Ascending aorta (tissue), 2 donors: ENCODE data around the gene PIGB. TPM values are rescaled to one million over a fixed set of nuclear protein-coding genes. Genes with fewer than 3 reads are reported as not detected.

Experiments used
- DNase-seq, 2 donors: peaks; one replicate each; pipeline ENCODE4 v3.0.0-alpha.2; 2019; ENCODE audit warnings: low spot score in 2 of 2
- H3K27ac ChIP-seq, 2 donors: fragments of 200-600 bp; sonication (generic); one replicate each; pipeline ENCODE4 v1.5.1; 2016 to 2017; ENCODE audit warnings: mild to moderate bottlenecking in 1 of 2
- H3K27me3 ChIP-seq: fragments of 200-600 bp; sonication (generic); one replicate; pipeline ENCODE4 v1.5.1; 2017
- H3K36me3 ChIP-seq, 2 donors: fragments of 200-600 bp; sonication (generic); one replicate each; pipeline ENCODE4 v1.5.1; 2016
- H3K4me1 ChIP-seq, 2 donors: fragments of 200-600 bp; sonication (generic); one replicate each; pipeline ENCODE4 v1.5.1; 2016 to 2017; ENCODE audit warnings: mild to moderate bottlenecking in 1 of 2
- H3K4me3 ChIP-seq, 2 donors: fragments of 200-600 bp; sonication (generic); one replicate each; pipeline ENCODE4 v1.5.1; 2016 to 2017; ENCODE audit warnings: mild to moderate bottlenecking in 1 of 2
- H3K9me3 ChIP-seq, 2 donors: fragments of 200-600 bp; sonication (generic); one replicate each; pipeline ENCODE4 v1.5.1; 2016
- intact Hi-C: fragments of 100-400 bp; cut with DNase I; formaldehyde crosslinking; loops from one replicate; pipeline ENCODE4 v1.15.1; 2023
- total RNA-seq: library from RNA; depleted of rRNA; stranded (reverse); fragments of >200 nt; gene quantifications from one replicate; pipeline ENCODE4 v1.1.0, GENCODE V29; 2016
- TF ChIP-seq, protein P1 (sequence below), 3 experiments: fragments of 200-600 bp in 2 of 3; fragments of 450-650 bp in 1 of 3; sonication (generic) in 2 of 3; IDR thresholded peaks; one replicate each; pipeline ENCODE4 v1.5.1; 2016 to 2019; ENCODE audit warnings: antibody characterized with exemption in 3 of 3, mild to moderate bottlenecking in 1 of 3, moderate library complexity in 1 of 3

Gene PIGB
- total RNA-seq, 1 donor from 2014 or later: 50.3 TPM

DNA sequence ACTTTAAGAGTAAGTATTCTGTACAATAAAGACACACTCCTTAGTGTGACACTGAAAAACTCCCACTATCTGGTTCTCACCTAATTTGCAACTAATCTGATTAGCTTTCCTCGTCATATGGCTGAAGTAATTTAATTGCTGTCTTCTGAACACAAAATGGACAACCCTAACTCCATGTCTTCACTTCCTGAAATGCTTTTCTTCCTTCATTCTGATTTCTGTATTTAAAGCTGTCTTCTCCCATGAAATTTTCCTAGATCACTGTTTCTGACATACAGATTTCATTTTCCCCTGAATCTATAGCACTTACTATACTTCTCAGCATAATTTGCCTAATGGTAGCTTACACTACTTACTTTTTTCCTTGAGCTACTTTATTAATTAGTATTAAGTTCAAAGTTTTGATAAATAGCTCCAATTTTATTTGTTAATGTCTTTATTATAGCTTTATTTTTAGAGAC is 82.8 kb downstream of the PIGB start:
- no peak for DNase-seq
- H3K36me3 ChIP-seq: peaks cover 2 to 5% of the 10 kb centered on the region in 2 donors
- H3K27me3 ChIP-seq: no peaks in the 10 kb centered on the region
- TF ChIP-seq, protein P1, sequence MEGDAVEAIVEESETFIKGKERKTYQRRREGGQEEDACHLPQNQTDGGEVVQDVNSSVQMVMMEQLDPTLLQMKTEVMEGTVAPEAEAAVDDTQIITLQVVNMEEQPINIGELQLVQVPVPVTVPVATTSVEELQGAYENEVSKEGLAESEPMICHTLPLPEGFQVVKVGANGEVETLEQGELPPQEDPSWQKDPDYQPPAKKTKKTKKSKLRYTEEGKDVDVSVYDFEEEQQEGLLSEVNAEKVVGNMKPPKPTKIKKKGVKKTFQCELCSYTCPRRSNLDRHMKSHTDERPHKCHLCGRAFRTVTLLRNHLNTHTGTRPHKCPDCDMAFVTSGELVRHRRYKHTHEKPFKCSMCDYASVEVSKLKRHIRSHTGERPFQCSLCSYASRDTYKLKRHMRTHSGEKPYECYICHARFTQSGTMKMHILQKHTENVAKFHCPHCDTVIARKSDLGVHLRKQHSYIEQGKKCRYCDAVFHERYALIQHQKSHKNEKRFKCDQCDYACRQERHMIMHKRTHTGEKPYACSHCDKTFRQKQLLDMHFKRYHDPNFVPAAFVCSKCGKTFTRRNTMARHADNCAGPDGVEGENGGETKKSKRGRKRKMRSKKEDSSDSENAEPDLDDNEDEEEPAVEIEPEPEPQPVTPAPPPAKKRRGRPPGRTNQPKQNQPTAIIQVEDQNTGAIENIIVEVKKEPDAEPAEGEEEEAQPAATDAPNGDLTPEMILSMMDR (IDR thresholded peaks at IDR 0.05): no peak
- H3K27ac ChIP-seq: peak overlapping the region; percentile 2 to 19
- H3K4me3 ChIP-seq: no peak overlapping the region
- no peaks in the 10 kb centered on the region for H3K9me3 ChIP-seq
- H3K4me1 ChIP-seq: peaks cover 5 to 15% of the 10 kb centered on the region in 2 donors
- intact Hi-C loops: loop anchor here (10.0 kb wide), 1 partner anchor 1417 kb away; no protein-coding TSS in a partner anchor

DNA sequence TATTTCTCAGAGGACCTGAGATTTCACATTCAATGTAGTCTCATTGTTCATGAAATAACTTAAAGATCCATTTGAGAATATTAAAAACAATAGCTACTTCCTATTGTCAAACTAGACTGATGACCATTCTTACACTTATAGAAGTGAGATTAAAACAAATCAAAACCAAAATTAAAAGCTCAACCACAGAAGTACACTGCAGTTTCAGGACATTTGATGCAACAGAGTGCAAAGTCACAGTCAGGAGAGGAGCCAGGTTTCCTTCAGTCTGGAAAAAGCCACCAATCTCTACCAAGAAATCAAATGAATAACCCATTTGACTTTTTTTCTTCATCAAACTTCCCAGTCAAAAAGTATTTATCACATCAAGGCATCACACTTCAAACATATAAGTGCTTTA is 83.7 kb downstream of the PIGB start:
- intact Hi-C loops: loop anchor here (10.0 kb wide), 1 partner anchor 1418 kb away; no protein-coding TSS in a partner anchor
- Histone ChIP-seq H3K4me1 (peaks cover 5 to 22% of the 10 kb centered on the region in 2 donors), H3K4me3 (no peak overlapping the region), H3K27me3 (no peaks in the 10 kb centered on the region), H3K36me3 (peaks cover under 1 to 2% of the 10 kb centered on the region in 2 donors), H3K9me3 (no peaks in the 10 kb centered on the region), H3K27ac (peak overlapping the region; percentile 2 to 17)
- no peak for DNase-seq
- TF ChIP-seq, protein P1 (IDR thresholded peaks at IDR 0.05): no peak

DNA sequence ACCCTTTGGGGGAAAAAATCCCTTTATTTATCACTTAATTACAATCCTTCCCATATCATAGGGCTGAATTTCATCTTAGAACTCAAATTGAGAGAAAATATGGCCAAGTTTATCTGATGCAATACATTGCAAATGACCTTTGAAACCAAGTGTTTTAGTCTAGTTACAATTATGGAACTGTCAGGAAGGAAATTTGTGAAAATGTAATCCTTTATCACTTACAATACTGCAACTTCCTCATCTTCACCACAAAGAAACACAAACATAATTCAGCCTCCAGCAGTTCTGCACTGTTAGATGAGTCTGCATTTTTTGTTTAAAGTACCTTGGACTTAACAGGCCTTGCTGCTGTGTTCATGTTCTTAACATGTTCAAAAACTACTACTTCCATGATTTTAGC is 84.5 kb downstream of the PIGB start:
- intact Hi-C loops: loop anchor here (10.0 kb wide), 1 partner anchor 1419 kb away; no protein-coding TSS in a partner anchor
- H3K27me3 ChIP-seq: no peaks in the 10 kb centered on the region
- peak overlapping the region; percentile 30 to 52 for H3K27ac ChIP-seq
- peaks cover 0 to 2% of the 10 kb centered on the region in 2 donors for H3K36me3 ChIP-seq
- TF ChIP-seq, protein P1 (IDR thresholded peaks at IDR 0.05): no peak
- no peak overlapping the region for H3K4me3 ChIP-seq
- DNase-seq: no peak
- H3K4me1 ChIP-seq: peaks cover 5 to 22% of the 10 kb centered on the region in 2 donors
- H3K9me3 ChIP-seq: no peaks in the 10 kb centered on the region

Other genes starting within 250 kb of the PIGB start
- 15.3 TPM for gene RSL24D1, start 122.3 kb upstream of the PIGB start, total RNA-seq
- gene RAB27A, start 29.4 kb upstream of the PIGB start, total RNA-seq: 17.9 TPM
- 4.7 TPM for gene PIGBOS1, start 99 bp upstream of the PIGB start, total RNA-seq
- 44.5 TPM for gene CCPG1, start 89.1 kb downstream of the PIGB start, total RNA-seq
- gene PIERCE2, start 89.3 kb downstream of the PIGB start, total RNA-seq: not detected
- gene DNAAF4, start 189.0 kb downstream of the PIGB start, total RNA-seq: not detected